K562 (cell line): ENCODE data around the gene CALD1.

Source experiments
- CTCF ChIP-seq, 3 experiments: IDR thresholded peaks in 2 of 3; conservative IDR thresholded peaks in 1 of 3; 2 replicates each; pipeline ENCODE4 v1.5.1; 2011 to 2012; ENCODE audit warnings: low read length in 3 of 3, mild to moderate bottlenecking in 3 of 3, control low read depth in 2 of 3, improper control_type of control experiment in 1 of 3, inconsistent platforms in 1 of 3, low read depth in 1 of 3, mixed read lengths in 1 of 3, moderate library complexity in 1 of 3; ENCODE audit not compliant: insufficient read depth in 2 of 3
- HNRNPLL ChIP-seq: fragments of 200-400 bp; formaldehyde crosslinking; IDR thresholded peaks from 2 replicates; pipeline ENCODE4 v1.6.1; 2017; ENCODE audit warnings: low read length, low read depth, mild to moderate bottlenecking; ENCODE audit not compliant: poor library complexity, severe bottlenecking
- PKNOX1 ChIP-seq: fragments of 450-650 bp; IDR thresholded peaks from 2 replicates; pipeline ENCODE4 v1.6.1; 2016
- PTBP1 ChIP-seq: fragments of 200-400 bp; formaldehyde crosslinking; IDR thresholded peaks from 2 replicates; pipeline ENCODE4 v1.6.1; 2017; ENCODE audit warnings: low read depth, low read length
- REST ChIP-seq, 2 experiments: fragments of 450-650 bp; formaldehyde crosslinking in 1 of 2; IDR thresholded peaks; 2 replicates each; pipeline versions ENCODE4 v1.4.0 to v1.6.1; 2014 to 2020; ENCODE audit warnings: mild to moderate bottlenecking in 2 of 2, borderline replicate concordance in 1 of 2, low read depth in 1 of 2
- SRF ChIP-seq, 2 experiments: fragments of 250-450, 450-650 bp in 1 of 2; sonication (Bioruptor Pico) in 1 of 2; sonication (generic) in 1 of 2; formaldehyde crosslinking; IDR thresholded peaks; 2 replicates each; pipeline versions ENCODE4 v1.5.0 to v1.5.1; 2020 to 2022; ENCODE audit warnings: mild to moderate bottlenecking in 1 of 2, missing genetic modification reagents in 1 of 2

GRCh38 chr7:134771889-134772288, 7.5 kb upstream of the CALD1 start:
- TF ChIP-seq REST (IDR thresholded peaks at IDR 0.05; ENCODE audit: borderline replicate concordance) (no peak), REST (CRISPR knock-in tag; IDR thresholded peaks at IDR 0.05; ENCODE audit: low read depth) (no peak), SRF (CRISPR knock-in tag; IDR thresholded peaks at IDR 0.05) (no peak), HNRNPLL (no peak), PTBP1 (no peak), PKNOX1 (no peak), CTCF (IDR thresholded peaks at IDR 0.05 in 2 of 3, conservative IDR thresholded peaks at IDR 0.05 in 1 of 3; ENCODE audit: insufficient read depth in 2 of 3, low read depth in 1 of 3, low read length in 3 of 3) (no peak)
